ENCODE results near the gene GTF3C5.
"Not testable (repeated sequence)": the region's sequence is repeated elsewhere in the genome, so short reads cannot be mapped to it uniquely, and the experiment has no call there.

Gene GTF3C5

GRCh38 chr9:133056533-133056932 is 25.7 kb downstream of the GTF3C5 start:
- DNase-seq: no peak

- DNase-seq: no peak
These were observed 26.2 kb downstream of the GTF3C5 start for GRCh38 chr9:133057006-133057405.

GRCh38 chr9:133057553-133057952 is 26.8 kb downstream of the GTF3C5 start:
- no peak for DNase-seq

GRCh38 chr9:133058071-133058470 is 27.3 kb downstream of the GTF3C5 start:
- no peak for DNase-seq

GRCh38 chr9:133058550-133059320 is 27.9 kb downstream of the GTF3C5 start:
- no peak for DNase-seq

- DNase-seq: no peak
These were observed 28.8 kb downstream of the GTF3C5 start for GRCh38 chr9:133059623-133060022.

- no peak for DNase-seq
These were observed 29.6 kb downstream of the GTF3C5 start for GRCh38 chr9:133060417-133060841.

- not testable (repeated sequence) for DNase-seq
These were observed 30.4 kb downstream of the GTF3C5 start for GRCh38 chr9:133061019-133061763.

- DNase-seq: not testable (repeated sequence)
These were observed 31.0 kb downstream of the GTF3C5 start, which contains the start of gene CEL for GRCh38 chr9:133061764-133062145. Gene CEL (plus strand): TSS chr9:133061981. CDS start chr9:133062003, 22 bp downstream.

- DNase-seq: not testable (repeated sequence)
These were observed 31.8 kb downstream of the GTF3C5 start for GRCh38 chr9:133062569-133062968.

GRCh38 chr9:133063159-133063499 is 32.3 kb downstream of the GTF3C5 start:
- DNase-seq: no peak

GRCh38 chr9:133063500-133064231 is 32.9 kb downstream of the GTF3C5 start:
- DNase-seq: no peak

GRCh38 chr9:133064241-133065069 is 33.7 kb downstream of the GTF3C5 start:
- no peak for DNase-seq

GRCh38 chr9:133065070-133065388 is 34.2 kb downstream of the GTF3C5 start:
- no peak for DNase-seq

GRCh38 chr9:133066181-133066983 is 35.6 kb downstream of the GTF3C5 start:
- DNase-seq: no peak

GRCh38 chr9:133067006-133067405 is 36.2 kb downstream of the GTF3C5 start:
- DNase-seq: no peak

GRCh38 chr9:133067813-133068212 is 37.0 kb downstream of the GTF3C5 start:
- no peak for DNase-seq

- not testable (repeated sequence) for DNase-seq
These were observed 37.6 kb downstream of the GTF3C5 start for GRCh38 chr9:133068431-133068830.

- DNase-seq: not testable (repeated sequence)
These were observed 39.7 kb downstream of the GTF3C5 start for GRCh38 chr9:133070500-133070961.

- DNase-seq: not testable (repeated sequence)
These were observed 40.2 kb downstream of the GTF3C5 start for GRCh38 chr9:133070985-133071384.

GRCh38 chr9:133071484-133072150 is 40.8 kb downstream of the GTF3C5 start:
- DNase-seq: no peak
